ENCODE data around the gene ATG13.
"Not testable (repeated sequence)": the region's sequence is repeated elsewhere in the genome, so short reads cannot be mapped to it uniquely, and the experiment has no call there.

Gene ATG13

DNA sequence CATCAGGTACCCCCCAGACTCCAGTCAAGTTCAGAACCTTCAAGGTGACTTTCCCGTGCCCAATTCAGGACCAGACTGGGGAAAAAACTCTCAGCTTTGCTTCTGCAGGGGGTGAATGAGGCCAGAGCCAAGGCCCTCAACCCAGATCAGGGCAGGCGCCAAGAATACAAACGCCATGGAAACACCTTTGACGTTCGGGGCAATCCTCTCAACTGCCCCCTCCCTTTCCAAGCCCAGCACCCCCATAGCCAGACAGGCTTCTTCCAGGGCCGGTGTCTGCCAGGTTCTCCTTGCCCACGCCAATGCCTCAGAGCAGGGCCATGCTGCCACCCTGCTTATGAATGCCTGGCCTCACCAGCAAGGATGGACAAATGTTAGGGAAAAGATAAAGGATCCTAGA is 77.3 kb downstream of the ATG13 start:
- no peak for DNase-seq (ENCODE audit: low spot score)

- no peak for DNase-seq (ENCODE audit: low spot score)
Measured at GRCh38 chr11:46695345-46696211, 78.2 kb downstream of the ATG13 start.

- no peak for DNase-seq (ENCODE audit: low spot score)
Measured at GRCh38 chr11:46696212-46696558, 78.8 kb downstream of the ATG13 start.

DNA sequence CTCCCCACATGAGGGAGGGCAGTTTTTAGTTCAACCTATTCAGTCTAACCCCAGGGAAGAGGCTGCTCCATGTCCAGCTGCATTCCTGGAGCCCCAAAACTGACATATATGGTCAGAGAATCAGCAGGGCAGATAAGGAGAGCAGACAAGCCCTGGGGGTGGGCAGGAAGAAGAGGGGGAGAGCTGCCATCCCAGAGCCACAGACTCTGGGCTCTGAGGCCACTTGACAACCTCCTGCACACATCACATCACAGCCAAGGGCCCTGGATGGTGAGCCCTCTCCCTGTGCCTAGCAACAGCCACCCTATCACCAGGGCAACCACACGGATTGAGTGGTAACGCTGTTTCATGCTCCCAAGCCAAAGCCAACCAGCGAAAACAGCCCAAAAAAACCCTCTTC is 80.0 kb downstream of the ATG13 start:
- DNase-seq (ENCODE audit: low spot score): no peak

DNA sequence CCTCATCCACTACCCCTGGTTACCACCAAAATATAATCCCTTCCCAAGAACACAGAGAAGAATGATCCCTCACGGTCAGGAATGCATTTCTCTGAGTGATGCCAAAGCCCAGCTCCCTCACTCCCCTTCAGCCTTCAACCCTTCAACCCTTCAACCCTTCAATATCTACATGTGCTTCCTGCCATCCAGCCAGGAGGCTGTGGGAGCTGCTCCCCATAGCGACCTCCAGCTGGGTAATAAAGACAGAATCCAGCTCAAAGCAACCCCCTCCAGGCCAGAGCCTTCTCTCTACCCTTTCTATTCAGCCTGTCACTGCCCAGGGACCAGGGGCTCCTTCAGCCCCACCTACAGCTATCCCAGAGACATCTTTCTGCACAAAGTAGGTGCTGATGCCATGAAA is 80.4 kb downstream of the ATG13 start:
- no peak for DNase-seq (ENCODE audit: low spot score)

GRCh38 chr11:46698597-46698996 is 81.2 kb downstream of the ATG13 start:
- no peak for DNase-seq (ENCODE audit: low spot score)

DNA sequence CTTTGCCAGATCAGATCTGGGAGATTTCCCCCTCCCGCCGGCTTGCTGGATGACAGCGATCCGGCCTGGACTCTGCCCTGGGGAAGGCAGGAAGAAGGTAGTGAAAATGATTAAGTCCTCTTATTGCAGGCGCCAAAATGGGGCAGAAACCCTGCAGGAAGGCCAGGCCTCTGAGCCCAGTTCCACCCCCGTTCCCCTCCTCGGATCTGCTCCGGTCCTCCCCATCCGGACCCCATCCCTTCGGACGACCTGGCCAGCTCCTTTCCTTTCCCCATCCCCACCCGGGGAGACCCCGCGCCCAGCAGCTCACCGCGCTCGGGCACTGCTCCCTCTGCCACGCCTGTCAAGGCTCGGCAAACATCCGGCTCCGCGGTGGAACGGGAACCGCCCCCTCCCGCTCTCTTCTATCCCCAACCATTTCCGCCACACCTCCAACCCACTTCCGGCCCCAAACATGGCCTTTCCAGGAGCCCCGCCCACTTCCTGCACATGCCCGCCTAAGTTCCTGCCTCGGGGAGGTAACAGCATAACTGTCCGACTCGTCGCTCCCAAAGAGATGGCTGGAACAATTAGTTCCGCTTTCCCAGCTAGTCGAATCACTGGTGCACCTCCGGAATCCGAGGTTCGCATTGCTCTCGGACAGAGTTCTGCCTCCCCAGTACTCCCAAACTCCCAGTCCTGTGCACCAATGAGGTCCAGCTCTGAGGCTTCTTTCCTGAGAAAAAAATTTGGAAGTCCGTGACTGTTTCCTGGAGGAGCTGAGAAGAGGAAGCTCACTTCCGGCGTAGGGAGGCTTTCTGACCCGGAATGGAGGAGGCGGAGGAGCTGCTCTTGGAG is 83.1 kb downstream of the ATG13 start, which contains the start of the genes ARHGAP1 and ZNF408:
ARHGAP1 (minus strand) TSS at position 379 of the 837 bp plus-strand sequence. CDS start 4,512 bp downstream, outside the sequence.
ZNF408 (plus strand) TSS at position 791 of the 837 bp plus-strand sequence; CDS start at position 808, 17 bp downstream.
- DNase-seq (ENCODE audit: low spot score): peak; percentile 99

DNA sequence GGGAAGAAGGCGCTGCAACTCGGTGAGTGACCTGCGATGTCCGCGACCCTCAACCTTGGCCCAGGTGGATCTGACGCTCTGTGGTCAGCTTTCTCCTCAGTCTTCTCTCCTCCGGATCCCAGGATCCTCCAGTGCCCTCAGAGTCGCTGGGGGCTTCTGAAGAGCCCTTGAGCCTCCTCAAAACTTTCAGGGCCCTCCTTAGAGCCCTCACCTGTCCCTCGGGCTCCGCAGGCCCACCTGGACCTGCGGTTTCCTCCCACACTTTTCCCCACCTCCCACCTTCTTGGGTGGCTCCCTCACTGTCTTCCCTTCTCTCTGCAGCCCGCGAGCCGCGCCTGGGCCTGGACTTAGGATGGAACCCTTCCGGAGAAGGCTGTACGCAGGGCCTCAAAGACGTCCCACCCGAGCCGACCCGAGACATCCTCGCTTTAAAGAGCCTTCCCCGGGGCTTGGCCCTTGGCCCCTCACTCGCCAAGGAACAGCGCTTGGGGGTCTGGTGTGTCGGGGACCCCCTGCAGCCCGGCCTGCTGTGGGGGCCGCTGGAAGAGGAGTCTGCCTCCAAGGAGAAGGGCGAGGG is 83.8 kb downstream of the ATG13 start:
- DNase-seq (ENCODE audit: low spot score): no peak

- DNase-seq (ENCODE audit: low spot score): no peak
Measured at GRCh38 chr11:46705070-46705688, 87.8 kb downstream of the ATG13 start.

GRCh38 chr11:46706886-46707285 is 89.5 kb downstream of the ATG13 start:
- DNase-seq (ENCODE audit: low spot score): no peak

GRCh38 chr11:46709351-46709750 is 92.0 kb downstream of the ATG13 start:
- not testable (repeated sequence) for DNase-seq (ENCODE audit: low spot score)

DNA sequence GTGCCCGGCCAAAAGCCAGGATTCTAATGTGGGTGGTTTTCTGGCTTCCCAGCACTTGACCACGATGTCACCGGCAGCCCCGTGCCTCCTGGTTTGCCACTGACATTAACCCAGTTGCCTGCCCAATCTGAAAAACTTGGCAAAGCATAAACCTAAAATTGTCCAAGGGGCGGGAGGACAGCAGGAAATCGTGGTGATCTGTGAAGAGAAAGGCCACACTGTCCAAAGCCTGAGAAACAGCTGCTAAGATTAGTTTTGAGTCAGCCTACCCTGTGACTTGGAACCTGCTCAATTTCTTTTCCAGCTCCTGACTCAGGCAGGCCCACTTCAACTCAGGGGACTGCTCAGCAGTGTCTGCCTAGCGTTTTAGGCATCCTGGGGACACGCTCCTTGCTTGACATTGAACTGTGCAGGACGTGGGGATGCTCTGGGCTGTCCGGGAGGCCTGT is 93.5 kb downstream of the ATG13 start:
- no peak for DNase-seq (ENCODE audit: low spot score)

GRCh38 chr11:46711303-46711702 is 94.0 kb downstream of the ATG13 start:
- no peak for DNase-seq (ENCODE audit: low spot score)

DNA sequence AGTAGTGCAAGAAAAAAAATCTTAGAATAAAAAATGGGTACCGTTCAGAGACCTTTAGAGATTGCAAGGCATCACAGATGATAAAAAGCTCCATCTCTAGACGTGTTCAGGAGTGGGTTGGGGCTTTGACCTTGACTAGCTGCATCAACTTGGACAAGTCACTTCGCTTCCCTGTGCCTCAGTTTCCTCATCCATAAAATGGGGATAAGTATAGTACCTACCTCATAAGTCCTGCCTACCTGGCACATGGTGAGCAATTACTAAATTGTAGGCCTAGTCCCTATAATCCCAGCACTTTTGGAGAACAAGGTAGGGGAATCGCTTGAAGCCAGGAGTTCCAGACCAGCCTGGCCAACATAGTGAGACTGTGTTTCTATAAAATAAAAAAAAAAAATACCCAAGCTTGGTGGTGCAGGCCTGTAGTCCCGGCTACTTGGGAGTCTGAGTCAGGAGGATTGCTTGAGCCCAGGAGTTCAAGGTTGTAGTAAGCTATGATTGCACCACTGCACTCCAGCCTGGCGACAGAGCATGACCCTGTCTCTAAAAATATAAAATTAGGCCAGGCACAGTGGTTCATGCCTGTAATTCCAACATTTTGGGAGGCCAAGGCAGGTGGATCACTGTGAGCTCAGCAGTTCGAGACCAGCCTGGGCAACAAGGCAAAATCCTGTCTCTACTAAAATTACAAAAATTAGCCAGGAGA is 95.7 kb downstream of the ATG13 start:
- DNase-seq (ENCODE audit: low spot score): no peak

DNA sequence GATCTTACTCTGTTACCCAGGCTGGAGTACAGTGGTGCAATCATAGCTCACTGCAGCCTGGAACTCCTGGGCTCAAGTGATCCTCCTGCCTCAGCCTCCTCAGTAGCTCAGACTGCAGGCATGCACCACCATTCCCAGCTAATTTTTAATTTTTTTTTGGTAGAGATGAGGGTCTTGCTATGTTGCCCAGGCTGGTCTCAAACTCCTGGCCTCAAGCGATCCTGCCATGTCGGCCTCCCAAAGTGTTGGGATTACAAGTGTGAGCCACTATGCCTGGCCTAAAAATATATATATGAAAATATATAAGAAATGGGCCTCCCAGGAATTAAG is 100.4 kb downstream of the ATG13 start:
- not testable (repeated sequence) for DNase-seq (ENCODE audit: low spot score)

GRCh38 chr11:46718155-46719019 is 101.0 kb downstream of the ATG13 start:
- DNase-seq (ENCODE audit: low spot score): no peak

DNA sequence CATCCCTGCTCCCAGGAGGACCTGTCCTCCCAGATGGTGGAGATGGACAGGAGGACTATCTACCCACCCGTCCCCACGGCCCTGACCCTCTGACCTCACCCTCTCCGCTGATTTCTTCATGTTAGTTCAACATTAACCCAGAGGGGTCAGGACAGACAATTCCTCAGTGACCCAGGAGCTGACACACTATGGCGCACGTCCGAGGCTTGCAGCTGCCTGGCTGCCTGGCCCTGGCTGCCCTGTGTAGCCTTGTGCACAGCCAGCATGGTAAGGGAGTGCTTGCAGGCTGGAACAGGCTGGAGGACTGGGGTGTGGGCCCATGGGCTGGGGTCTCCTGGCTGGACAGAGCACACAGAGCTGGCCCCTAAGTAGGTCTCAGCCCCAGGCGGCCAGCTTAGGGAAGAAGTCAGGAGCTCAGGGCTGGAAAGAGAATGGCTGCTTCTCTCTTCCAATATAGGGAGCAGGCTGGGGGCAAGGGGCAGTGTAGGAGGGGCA is 101.7 kb downstream of the ATG13 start, which contains the start of gene F2:
F2 (plus strand) TSS at position 166 of the 495 bp plus-strand sequence; CDS start at position 189, 23 bp downstream.
- DNase-seq (ENCODE audit: low spot score): no peak

DNA sequence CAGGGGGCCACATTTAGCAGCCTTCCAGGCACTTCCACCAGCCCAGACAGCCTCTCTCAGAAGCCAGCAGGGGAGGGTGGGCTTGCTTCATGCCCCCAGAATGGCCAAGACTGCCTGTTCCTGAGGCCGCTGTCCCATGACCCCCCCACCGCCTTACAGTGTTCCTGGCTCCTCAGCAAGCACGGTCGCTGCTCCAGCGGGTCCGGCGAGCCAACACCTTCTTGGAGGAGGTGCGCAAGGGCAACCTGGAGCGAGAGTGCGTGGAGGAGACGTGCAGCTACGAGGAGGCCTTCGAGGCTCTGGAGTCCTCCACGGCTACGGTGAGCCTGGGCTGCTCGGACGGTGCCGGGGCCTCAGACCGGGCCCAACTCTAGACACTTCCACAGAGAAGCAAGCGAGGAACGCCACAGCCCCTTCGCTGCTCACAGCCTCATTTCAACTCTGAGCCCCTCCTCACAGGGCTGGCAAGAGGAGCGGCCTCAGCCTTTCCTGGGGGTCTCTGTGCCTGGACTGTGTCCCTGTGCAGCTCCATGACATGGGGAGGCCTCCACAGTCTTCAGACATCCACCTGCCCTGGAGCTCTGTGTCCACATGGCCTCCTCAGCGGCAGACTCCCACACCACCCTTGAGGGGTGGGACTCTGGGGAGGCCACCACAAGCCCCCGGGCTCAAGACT is 102.3 kb downstream of the ATG13 start:
- DNase-seq (ENCODE audit: low spot score): no peak

DNA sequence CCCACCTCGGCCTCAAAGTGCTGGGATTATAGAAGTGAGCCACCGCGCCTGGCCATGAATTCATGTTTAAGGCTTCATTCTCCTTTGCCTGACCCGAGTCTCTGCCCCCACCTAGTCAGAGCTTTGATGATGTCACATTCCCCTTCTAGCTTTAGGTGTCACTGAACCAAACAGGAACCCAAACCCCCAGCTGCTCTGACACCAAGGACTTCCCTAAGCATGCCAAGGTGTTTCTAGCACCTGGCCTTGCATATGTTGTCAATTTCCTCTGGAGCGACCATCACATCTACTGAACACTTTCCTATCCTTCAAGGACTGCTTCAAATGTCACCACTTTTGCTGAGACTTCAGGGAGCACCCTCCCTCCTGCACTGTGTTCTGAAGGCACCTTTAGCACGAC is 103.9 kb downstream of the ATG13 start:
- DNase-seq (ENCODE audit: low spot score): no peak

Measured in SK-N-DZ (cell line).